HG03159 (cell line): ENCODE results near the gene CCDC107.

Source experiments
- ATAC-seq: cut with Tn5 transposase; IDR thresholded peaks from one replicate; pipeline ENCODE4 v1.9.1; 2021; ENCODE audit warnings: mild to moderate bottlenecking, moderate library complexity; ENCODE audit not compliant: unreplicated experiment

CCDC107 gene

GRCh38 chr9:35659340-35659739 lies 1.2 kb downstream of the CCDC107 start:
- no peak for ATAC-seq

- ATAC-seq: no peak
Measured at GRCh38 chr9:35660966-35661415, 2.9 kb downstream of the CCDC107 start.

GRCh38 chr9:35661756-35662350 lies 3.8 kb downstream of the CCDC107 start:
- no peak for ATAC-seq

GRCh38 chr9:35662437-35662836 lies 4.3 kb downstream of the CCDC107 start:
- ATAC-seq: no peak

GRCh38 chr9:35664531-35665470 lies 6.7 kb downstream of the CCDC107 start, which contains the start of gene ARHGEF39:
ARHGEF39 (minus strand) TSS chr9:35665195; CDS start chr9:35665169, 26 bp downstream.
- ATAC-seq: peak; percentile 66

GRCh38 chr9:35665471-35665818 lies 7.4 kb downstream of the CCDC107 start:
- ATAC-seq: no peak

GRCh38 chr9:35666045-35666444 lies 8.0 kb downstream of the CCDC107 start:
- ATAC-seq: no peak

- no peak for ATAC-seq
Measured at GRCh38 chr9:35666549-35666948, 8.5 kb downstream of the CCDC107 start.

GRCh38 chr9:35667939-35668338 lies 9.8 kb downstream of the CCDC107 start:
- no peak for ATAC-seq

GRCh38 chr9:35669331-35670145 lies 11.4 kb downstream of the CCDC107 start:
- ATAC-seq: no peak

- no peak for ATAC-seq
Measured at GRCh38 chr9:35673132-35674024, 15.3 kb downstream of the CCDC107 start, which contains the start of gene CA9. CA9 (plus strand) TSS chr9:35673928; CDS start chr9:35673960, 32 bp downstream.

GRCh38 chr9:35674025-35674361 lies 15.9 kb downstream of the CCDC107 start:
- no peak for ATAC-seq

GRCh38 chr9:35675204-35675603 lies 17.1 kb downstream of the CCDC107 start:
- ATAC-seq: no peak

GRCh38 chr9:35675732-35676392 lies 17.8 kb downstream of the CCDC107 start:
- no peak for ATAC-seq

- no peak for ATAC-seq
Measured at GRCh38 chr9:35679091-35679490, 21.0 kb downstream of the CCDC107 start.

GRCh38 chr9:35679766-35680330 lies 21.8 kb downstream of the CCDC107 start:
- ATAC-seq: no peak

- ATAC-seq: no peak
Measured at GRCh38 chr9:35680331-35681105, 22.4 kb downstream of the CCDC107 start.

- no peak for ATAC-seq
Measured at GRCh38 chr9:35681341-35682002, 23.4 kb downstream of the CCDC107 start.
